BJ (cell line): ENCODE measurements around the gene SLC2A11. TPM values are rescaled to one million over a fixed set of nuclear protein-coding genes. Genes with fewer than 3 reads are reported as not detected.

Source experiments
- CTCF ChIA-PET: fragments of 350-600 bp; formaldehyde crosslinking; extraction: SDS; loops from one replicate; lab custom pipeline; 2021; ENCODE audit warnings: antibody characterized with exemption, inconsistent platforms; lab: Yijun Ruan, JAX
- POLR2A ChIA-PET: fragments of 300-600 bp; sonication (Branson Sonifier 250); formaldehyde crosslinking; extraction: SDS; loops from one replicate; lab custom pipeline; 2021; ENCODE audit warnings: antibody characterized with exemption; lab: Charles Lee
- DNase-seq: peaks from one replicate; pipeline ENCODE4 v3.0.0-alpha.2; 2011; ENCODE audit warnings: low read depth
- H3K27me3 ChIP-seq: 2 replicates; pipeline ENCODE4 v1.6.0; 2011; ENCODE audit warnings: low read length; ENCODE audit not compliant: control insufficient read depth, insufficient read depth
- H3K36me3 ChIP-seq: 2 replicates; pipeline ENCODE4 v1.5.1; 2011; ENCODE audit warnings: low read length; ENCODE audit not compliant: control insufficient read depth, insufficient read depth
- H3K4me3 ChIP-seq: 2 replicates; pipeline ENCODE4 v1.5.1; 2011; ENCODE audit warnings: low read depth, mild to moderate bottlenecking, control low read depth, low read length
- CTCF ChIP-seq: IDR thresholded peaks from 2 replicates; pipeline ENCODE4 v1.5.1; 2011; ENCODE audit warnings: low read depth, mild to moderate bottlenecking, control low read depth, inconsistent platforms, low read length, moderate library complexity; ENCODE audit not compliant: insufficient read depth
- polyA plus RNA-seq: library from polyadenylated mRNA; depleted of rRNA; stranded (reverse); fragments of >200 nt; gene quantifications from 2 replicates; pipeline ENCODE4 v1.2.3, GENCODE V29; 2011

Gene SLC2A11
- polyA plus RNA-seq, 1 experiment: 14.7 TPM

GRCh38 chr22:23877566-23877965, 19.9 kb downstream of the SLC2A11 start:
- Histone ChIP-seq H3K27me3 (no peaks in the 10 kb centered on the region), H3K36me3 (peaks cover 6% of the 10 kb centered on the region), H3K4me3 (no peak overlapping the region)
- CTCF ChIA-PET: interaction anchor here (1.3 kb wide), 1 partner anchor 17 kb away, joined by 4 read pairs; the partner anchor contains the start of gene MIF
- TF ChIP-seq CTCF: no peak
- DNase-seq: no peak
- POLR2A ChIA-PET: no interaction called here

GRCh38 chr22:23878219-23878618, 20.5 kb downstream of the SLC2A11 start:
- no peak for DNase-seq
- Histone ChIP-seq H3K27me3 (no peaks in the 10 kb centered on the region), H3K36me3 (peaks cover 7% of the 10 kb centered on the region), H3K4me3 (no peak overlapping the region)
- CTCF ChIA-PET: interaction anchor here (1.3 kb wide), 1 partner anchor 16 kb away, joined by 4 read pairs; the partner anchor contains the start of gene MIF
- POLR2A ChIA-PET: no interaction called here
- TF ChIP-seq CTCF: no peak

GRCh38 chr22:23882370-23882769, 24.7 kb downstream of the SLC2A11 start:
- Histone ChIP-seq H3K27me3 (no peaks in the 10 kb centered on the region), H3K4me3 (no peak overlapping the region), H3K36me3 (peaks cover 8% of the 10 kb centered on the region)
- TF ChIP-seq CTCF: no peak
- ChIA-PET POLR2A (no interaction called here), CTCF (no interaction called here)
- no peak for DNase-seq

GRCh38 chr22:23883658-23884057, 26.0 kb downstream of the SLC2A11 start:
- DNase-seq: no peak
- TF ChIP-seq CTCF: no peak

GRCh38 chr22:23884140-23884539, 26.5 kb downstream of the SLC2A11 start:
- Histone ChIP-seq H3K36me3 (peaks cover 4% of the 10 kb centered on the region), H3K4me3 (no peak overlapping the region), H3K27me3 (no peaks in the 10 kb centered on the region)
- no peak for TF ChIP-seq CTCF
- ChIA-PET CTCF (interaction anchor here (2.9 kb wide), 1 partner anchor 10 kb away, joined by 9 read pairs; the partner anchor contains the start of gene MIF), POLR2A (no interaction called here)
- no peak for DNase-seq

More at GRCh38 chr22:23883658-23884057, 26.0 kb downstream of the SLC2A11 start:
- Histone ChIP-seq H3K36me3 (peaks cover 4% of the 10 kb centered on the region), H3K4me3 (no peak overlapping the region), H3K27me3 (no peaks in the 10 kb centered on the region)
- POLR2A ChIA-PET: no interaction called here
- CTCF ChIA-PET: interaction anchor here (2.9 kb wide), 1 partner anchor 10 kb away, joined by 9 read pairs; the partner anchor contains the start of gene MIF
